Astrocyte (in vitro differentiated cells and primary cell): ENCODE results near the gene SPATA2.

Experiments used
- CTCF ChIP-seq: IDR thresholded peaks from 2 replicates; pipeline ENCODE4 v1.5.1; 2011; ENCODE audit warnings: low read depth, mild to moderate bottlenecking, inconsistent platforms, low read length, moderate library complexity; ENCODE audit not compliant: insufficient read depth
- EZH2 ChIP-seq: IDR thresholded peaks from 2 replicates; pipeline ENCODE4 v1.6.1; 2012; ENCODE audit warnings: mild to moderate bottlenecking, low read length, inconsistent platforms; ENCODE audit not compliant: insufficient read depth

GRCh38 chr20:49883246-49883802 is 32.0 kb downstream of the SPATA2 start:
- TF ChIP-seq CTCF (no peak), EZH2 (no peak)
